IPS DF 4.7 (cell line): ENCODE measurements around the gene SND1.

Source experiments
- DNase-seq: peaks from one replicate; pipeline ENCODE4 v3.0.0-alpha.2; 2013; ENCODE audit warnings: low spot score; ENCODE audit errors: extremely low read depth

Gene SND1

DNA sequence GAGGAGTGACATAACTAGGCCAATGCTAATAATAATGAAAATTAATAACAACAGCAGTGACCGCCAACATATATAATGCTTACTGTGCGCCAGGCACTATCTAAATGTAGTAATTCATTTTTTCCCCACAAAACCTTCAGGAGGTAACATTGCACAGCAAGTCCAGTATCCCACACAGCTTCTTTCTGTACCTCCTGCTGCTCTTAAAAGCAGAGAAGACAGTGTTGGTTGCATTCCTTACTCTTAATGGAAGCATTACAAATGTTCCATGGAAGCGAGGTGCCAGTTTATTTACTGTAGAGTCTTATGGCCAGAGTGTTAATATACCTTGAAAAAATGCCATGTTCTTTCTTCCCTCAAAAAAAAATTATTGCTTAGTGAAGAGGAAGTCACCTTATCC is 211.1 kb downstream of the SND1 start:
- DNase-seq: no peak

DNA sequence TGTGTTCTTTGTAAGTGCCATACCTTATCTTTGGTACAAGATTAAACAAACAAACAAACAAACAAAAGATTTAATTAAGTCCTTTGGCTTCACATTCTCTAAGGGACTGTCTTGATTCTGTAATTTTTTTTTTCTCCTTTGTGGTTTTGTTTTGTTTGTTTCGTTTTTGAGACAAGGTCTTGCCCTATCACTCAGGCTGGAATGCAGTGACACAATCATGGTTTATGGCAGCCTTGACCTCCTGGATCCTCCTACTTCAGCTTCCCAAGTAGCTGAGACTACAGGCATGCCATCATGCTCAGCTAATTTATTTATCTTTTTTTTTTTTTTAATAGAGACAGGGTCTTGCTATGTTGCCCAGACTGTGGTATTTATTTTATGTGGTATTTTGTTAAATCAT is 213.5 kb downstream of the SND1 start:
- DNase-seq: no peak

DNA sequence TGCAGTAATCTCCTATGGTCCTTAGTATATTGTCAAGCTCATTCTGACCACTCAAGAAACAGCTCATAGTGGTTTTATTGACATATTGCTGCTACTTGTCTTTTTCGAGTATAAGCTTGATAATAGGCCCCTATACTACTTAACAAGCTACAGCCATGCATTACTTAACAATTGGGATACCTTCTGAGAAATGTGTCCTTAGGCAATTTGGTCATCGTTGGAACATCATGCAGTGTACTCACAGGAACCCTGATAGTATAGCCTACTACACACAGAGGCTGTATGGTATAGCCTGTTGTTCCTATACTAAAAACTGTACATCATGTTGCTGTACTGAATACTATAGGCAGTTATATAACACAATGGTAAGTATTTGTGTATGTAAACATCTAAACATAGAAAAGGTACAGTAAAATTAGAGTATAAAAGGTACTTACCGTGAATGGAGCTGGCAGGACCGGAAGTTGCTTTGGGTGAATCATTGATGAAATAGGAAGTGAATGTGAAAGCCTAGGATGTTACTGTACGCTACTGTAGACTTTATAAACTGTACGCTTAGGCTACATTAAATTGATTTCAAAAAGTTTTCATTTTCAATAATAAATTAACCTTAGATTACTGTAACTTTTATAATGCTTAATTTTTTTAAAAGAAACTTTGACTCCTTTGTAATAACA is 218.4 kb downstream of the SND1 start:
- DNase-seq: no peak

DNA sequence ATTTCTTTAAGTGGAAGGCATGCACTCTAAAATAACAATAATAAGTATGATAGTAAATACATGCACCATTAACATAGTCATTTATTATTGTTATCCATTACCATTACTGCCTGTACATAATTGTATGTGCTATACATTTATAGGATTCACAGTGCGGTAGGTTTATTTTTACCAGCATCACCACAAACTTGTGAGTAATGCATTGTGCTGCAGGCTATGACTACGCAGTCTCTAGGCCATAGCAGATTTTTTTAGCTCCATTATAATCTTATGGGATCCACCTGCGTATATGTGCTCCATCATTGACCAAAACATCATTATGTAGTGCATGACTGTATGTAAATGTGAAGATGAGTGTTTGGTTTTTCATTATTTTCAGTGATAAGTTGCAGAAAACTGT is 219.2 kb downstream of the SND1 start:
- no peak for DNase-seq

DNA sequence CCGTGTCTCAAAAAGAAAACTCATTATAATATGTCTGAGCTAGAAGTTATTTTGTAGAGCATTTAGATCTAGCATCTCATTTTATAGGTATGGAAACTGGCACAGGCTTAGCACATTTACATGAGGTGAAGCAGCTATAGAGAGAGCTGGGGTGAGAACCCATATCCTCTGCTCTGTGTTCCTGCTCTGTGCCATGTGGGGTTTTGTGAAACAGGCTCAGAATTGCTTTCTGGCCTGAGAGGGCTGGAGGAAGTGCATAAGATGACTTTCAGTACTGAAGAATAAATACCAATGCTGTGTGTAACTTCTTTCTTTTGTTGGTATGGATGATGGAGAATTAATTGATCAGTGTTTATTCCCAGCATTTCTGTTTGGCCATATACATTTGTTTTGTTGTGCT is 220.1 kb downstream of the SND1 start:
- DNase-seq: no peak

DNA sequence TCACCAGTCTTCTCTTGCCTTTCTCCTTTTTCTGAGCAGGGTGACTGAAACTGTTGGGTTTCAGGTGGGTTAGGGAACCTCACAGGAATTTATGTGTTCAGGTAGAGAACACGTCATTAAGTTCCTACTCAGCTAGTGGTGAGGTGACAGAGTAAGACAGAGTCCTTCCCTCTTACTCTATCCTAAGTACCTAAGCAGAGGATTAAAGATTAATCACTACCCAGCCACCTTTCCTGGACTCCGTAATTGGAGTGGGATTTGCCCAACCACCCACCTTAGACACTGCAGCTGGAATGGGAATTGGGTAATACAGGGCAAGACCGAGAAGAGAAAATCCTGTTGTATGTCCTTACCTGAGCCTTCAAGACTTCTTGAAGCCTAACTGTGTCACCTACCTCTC is 221.2 kb downstream of the SND1 start:
- DNase-seq: no peak

DNA sequence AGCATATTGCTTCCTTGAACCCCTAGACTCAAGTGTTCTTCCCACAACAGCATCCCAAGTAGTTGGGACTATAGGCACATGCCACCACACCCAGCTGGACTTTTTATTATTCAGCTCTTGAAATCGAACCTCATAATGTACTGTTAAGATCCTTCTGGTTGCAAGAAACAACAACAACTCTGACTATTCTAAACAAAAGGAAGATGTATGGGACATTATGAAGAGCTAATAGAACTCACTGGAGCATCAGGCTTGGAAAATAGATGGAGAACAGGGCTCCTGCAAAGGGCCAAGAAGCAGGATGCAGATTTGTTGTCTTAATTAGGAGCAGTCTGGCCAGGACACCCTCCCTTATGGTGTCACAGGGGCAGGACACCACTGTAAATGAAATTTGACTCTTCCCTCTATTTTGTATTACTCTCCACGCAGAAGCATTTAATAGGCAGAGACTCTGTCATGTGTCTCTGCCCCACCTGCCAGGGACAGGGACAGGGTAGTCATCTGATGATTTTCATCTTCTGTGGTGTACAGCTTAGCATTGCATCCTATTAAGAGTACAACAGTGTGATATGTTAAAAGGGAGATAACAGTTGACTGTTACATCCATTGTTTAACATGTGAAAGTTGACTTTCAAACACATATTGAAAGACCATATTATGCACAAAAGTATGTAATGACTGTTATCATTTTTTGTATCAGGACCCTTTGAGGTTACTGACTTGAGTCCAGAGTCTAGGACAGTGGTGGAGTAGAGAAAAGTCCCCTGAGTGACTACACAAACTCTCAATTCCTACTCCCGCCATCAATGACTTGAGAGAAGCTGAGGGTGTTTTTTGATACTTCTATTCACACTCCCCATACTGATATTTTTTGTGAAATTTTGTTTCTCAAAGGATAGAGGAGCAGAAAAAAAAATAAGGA is 222.0 kb downstream of the SND1 start:
- no peak for DNase-seq

DNA sequence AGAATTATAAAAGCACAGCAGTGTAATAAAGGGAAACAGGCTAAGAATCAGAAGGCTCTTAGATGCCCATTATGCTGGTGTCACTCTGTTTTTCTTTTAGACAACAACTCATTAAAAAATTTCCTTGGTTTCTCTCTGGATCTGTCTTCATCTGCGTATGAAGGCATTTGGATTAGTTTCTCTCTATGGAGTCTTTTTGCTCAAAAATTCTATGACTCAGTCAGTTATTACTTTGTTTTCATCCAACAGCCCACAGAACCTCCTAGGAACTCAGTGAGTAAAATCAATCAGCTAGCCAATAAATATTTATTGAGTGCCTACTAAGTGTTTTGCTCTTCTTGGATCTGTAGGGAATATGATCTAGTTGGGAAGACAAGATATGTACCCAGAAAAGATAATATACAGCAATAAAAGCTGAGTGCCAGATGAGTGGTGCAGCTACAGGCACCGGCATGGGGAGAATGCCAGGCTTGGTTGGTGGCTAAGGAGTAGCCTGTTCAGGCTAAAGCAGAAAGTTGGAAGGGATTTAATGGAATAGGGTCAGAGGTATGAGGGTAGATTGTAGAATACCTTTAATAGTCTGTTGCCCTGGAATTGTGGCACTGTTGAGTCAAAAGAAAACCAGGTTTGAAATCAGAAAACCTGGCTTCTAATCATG is 223.1 kb downstream of the SND1 start:
- no peak for DNase-seq

DNA sequence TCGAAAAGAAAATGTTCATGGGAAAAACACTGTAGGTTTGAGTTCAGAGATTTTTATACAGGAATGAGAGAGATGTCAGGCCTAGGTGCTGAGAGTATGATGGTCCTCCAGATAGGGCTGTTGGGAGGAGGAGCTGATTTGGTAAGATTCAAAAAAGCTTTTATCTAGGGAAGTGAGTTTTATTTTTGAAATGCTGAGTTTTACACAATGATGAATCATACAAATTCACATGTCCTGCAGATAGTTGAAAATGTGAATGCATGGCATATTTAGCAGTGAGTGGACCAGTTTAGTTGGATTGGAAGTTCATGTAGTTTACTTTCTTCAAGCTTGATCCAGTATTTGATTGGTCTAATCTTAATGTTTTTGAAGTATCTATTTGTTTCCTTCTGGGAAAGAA is 224.4 kb downstream of the SND1 start:
- DNase-seq: no peak

DNA sequence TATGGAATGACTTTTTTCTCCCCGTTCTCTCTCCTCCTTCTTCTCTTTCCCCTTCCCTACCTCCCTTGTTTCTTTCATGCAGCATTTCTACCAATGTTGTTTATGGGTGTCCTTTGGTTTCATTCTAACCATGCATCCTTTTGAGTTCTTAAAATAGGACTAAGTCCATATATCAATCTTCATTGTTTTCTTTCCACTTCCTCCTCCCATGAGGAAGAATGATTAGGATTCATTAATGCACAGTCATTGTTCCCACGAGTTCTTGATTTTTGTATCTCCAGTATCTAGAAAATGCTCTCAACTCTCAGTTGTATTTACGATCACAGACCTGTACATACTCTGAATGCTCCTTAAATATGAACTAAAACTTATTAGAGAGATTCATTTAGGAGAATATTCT is 226.0 kb downstream of the SND1 start:
- DNase-seq: no peak

DNA sequence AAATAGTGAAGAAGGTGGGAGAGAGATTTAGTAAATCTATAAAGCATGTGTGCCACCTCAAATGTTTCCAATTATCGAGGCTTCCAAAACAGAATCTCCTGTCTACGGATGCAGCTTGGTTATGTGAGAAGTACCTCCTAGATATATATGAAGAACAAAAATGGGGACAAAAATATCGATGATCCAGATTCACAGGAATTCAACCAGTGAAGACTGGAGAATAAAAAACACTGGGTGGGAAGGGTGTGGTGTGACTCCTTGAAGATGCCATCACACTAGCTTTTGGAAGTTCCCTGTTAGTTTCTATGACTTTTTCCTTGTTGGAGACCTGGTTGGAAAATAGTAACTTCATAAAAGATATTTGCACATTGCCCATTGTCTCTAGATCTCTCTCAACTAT is 226.8 kb downstream of the SND1 start:
- DNase-seq: no peak

DNA sequence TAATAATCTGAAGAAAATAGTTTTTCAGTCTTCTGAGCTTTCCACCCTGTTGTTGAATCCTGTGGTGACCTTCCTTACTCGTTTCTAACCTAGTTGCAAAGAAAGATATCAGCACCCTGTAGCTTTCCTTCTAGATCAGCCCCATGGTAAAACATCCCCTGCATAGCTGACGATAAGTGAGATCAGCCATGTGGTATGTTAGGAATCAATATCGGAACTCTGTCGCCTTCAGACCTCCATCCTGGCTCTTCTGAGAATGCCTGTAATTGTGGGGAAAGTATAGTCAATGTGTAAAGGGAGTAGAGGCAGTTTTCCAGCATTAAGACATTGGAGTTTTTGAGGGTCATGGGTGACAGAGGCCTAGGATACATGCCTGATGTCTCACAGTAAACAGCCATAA is 227.4 kb downstream of the SND1 start:
- no peak for DNase-seq

DNA sequence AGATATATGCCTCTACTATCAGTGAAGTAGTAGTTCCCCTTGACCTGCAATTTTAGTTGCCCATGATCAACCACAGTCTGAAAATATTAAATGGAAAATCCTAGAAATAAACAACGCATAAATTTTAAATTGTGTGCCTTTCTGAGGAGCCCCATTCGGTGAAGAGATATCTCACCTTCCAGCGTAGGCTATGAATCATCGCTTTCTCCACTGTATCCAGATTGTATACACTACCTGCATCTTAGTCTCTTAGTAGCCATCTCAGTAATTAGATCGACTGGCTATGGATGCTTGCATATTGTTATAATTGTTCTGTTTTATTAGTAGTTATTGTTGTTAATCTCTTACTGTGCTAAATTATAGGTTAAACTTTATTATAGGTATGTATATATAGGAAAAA is 227.9 kb downstream of the SND1 start:
- DNase-seq: no peak

DNA sequence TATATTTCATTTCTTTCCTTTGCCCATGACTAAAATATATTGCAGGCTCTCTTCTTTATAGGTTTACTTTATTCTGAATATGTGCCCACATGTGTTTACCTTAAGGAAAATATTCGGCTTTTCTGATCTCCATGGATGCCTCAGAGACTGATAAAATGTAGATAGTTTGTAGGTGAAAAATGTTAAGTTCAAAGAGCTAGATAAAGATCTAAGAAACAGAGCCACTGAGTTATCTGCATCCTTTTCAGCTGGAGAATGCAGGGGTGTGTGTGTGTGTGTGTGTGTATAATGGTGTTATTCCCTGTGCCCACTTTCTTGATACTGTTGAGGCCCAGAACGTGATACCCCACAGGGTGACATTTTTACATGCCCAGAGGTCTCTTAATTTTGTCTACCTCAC is 228.5 kb downstream of the SND1 start:
- no peak for DNase-seq

DNA sequence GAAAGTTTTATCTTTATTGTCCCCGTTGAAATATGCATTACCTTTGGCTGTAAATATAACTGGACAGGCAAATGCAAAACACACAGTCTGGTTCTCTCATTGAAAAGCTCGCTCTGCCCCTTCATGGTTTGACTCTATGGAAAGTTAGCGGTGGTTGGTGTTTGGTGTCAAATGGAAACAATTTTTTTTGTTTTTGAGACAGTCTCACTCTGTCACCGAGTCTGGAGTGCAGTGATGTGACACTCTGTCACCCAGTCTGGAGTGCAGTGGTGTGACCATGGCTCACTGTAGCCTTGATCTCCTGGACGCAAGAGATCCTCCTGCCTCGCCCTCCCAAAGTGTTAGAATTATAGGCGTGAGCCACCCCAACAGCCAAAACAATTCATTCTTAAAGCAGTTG is 229.6 kb downstream of the SND1 start:
- DNase-seq: no peak

DNA sequence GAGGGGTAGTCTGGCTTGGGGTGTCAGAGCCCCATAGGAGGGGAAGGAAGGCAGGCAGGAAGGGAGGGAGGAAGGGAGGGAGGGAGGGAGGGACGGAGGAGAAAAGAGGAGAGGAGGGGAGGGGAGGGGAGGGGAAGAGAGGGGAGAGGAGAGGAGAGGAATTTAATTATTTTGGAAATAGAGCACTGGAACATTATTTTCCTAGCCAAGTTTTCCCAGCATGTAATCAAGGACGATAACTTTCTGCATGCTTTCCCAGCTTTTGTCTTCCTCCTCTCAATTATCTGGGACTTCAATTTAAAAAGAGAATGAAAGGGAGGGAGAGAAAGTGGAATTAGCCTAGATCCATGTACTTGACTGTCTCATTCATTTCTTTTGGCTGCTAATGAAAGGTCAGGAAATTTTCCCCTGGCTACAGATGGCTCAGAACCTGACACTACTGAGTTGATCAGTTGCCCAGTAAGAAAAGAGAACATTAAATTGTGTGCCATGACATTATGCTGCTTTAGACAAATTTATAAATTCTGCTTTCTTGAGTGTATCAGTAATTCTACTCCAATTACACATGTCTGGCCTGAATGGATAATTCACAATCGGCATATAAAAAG is 230.4 kb downstream of the SND1 start:
- DNase-seq: no peak

DNA sequence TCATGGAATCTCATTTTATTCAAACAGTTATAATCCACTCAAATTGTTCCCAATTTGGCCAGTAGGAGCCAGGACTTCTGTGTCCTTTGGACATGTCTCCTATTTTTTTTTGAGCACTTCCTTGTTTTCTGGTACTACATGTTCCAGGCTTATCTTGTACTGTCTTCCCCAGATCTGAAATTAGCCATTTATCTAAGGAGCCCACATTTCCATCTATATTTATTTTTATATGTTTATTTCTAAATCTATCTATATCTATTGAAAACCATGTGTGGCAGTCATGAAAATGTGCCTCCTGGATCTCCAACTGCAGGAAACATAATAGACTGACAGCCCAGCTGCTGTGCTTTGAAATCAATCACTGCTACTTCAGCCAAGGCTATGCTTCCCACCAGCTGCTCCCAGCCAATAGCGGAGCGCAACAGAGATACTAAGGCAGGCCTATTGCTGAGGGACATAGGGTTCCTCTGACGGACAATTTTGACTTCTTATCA is 232.1 kb downstream of the SND1 start:
- DNase-seq: no peak

DNA sequence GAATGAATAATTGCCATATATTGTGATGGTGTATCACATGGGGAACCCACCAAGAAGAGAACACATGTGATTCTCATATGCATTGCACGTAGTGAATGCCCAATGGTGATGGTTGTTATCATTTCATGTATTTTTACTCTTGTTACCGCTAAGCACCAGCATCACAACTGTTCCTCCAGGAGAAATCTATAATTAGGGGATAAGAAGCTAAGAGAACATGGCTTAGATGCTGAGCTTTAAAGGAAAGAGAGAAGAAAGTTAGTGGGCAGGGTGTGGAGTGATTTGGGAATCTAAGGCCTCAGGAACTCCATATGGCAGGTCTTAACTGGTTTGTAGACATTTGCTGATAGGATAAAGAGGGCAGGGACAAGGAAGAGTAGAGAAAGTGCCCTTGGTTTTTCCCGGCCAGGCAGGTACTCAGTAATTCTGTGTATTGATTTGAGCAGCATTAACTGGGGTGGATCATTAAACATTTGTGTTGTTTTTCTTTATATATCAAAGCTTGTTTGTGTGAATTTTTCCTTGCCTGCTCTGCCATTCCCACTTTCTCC is 233.3 kb downstream of the SND1 start:
- DNase-seq: no peak

DNA sequence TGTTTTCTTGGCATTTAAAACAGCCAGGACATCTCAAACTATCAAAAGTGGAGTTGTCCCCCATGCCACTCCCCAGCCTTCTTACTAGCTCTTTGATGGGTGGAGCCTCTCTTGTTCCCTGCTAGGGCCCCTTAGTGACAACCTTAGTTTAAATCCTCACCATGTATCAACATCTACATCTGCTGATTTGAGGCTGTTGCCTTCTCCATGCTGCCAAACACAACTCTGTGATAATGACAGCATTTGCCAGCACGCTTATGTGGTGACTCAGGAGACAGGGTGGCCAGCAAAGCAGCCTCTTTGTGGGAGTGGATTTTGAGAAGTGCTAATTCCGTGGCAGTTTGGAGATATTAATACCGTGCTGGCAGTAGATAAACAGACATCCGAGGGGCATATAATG is 233.8 kb downstream of the SND1 start:
- no peak for DNase-seq

DNA sequence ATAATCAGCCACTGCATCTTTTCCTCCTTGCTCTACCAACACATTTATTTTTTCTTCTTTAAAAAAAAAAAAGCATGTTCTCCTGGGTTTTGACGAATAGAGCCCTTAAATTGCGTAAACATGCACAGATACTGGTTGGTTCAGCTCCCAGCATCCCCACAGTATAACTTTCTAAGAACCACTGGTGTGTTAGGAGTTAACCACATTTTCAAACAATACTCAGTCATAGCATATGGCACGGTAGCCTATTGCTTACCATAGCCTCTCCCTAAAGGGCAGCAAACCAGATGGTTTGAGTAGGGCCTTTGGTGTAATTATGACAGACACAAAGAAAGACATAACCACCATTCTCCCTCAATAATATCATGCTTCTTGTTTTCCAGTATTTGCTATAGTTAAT is 234.3 kb downstream of the SND1 start:
- no peak for DNase-seq

DNA sequence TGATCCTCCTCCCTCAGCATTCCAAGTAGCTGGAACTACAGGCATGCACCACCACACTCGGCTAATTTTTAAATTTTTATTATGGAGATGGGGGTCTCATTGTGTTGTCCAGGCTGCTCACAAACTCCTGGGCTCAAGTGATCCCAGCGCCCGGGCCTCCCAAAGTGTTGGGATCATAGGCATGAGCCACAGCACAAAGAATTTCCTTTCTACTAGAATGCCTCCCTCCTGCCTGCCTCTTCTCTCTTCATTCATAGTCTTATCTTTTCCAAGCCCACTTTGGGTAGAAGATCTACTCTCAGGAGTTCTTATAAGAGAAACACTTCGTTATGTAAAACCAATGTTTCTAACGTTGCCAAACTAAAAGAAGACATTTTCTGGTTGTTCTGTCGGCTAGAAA is 235.1 kb downstream of the SND1 start:
- no peak for DNase-seq

DNA sequence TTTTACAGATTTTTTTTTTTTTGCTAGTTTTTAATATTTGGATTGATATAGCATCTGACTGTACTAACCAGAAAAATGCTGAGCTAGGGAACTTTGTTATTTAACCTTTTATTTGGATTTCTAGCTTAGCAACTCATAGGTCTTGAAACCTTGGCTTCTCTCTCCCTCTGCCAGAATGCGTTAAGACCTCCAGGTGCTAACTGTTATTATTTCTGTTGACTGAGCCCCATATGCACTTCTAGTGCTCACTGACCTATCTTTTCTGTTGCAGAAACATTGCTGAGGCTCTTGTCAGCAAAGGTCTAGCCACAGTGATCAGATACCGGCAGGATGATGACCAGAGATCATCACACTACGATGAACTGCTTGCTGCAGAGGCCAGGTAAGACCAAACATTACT is 235.6 kb downstream of the SND1 start:
- no peak for DNase-seq
